ENCODE measurements around the gene MAP7D2. TPM values are rescaled to one million over a fixed set of nuclear protein-coding genes. Genes with fewer than 3 reads are reported as not detected.

MAP7D2 gene
- total and polyA plus RNA-seq, 9 donors = 0.27 to 0.89 (median 0.44) TPM

DNA sequence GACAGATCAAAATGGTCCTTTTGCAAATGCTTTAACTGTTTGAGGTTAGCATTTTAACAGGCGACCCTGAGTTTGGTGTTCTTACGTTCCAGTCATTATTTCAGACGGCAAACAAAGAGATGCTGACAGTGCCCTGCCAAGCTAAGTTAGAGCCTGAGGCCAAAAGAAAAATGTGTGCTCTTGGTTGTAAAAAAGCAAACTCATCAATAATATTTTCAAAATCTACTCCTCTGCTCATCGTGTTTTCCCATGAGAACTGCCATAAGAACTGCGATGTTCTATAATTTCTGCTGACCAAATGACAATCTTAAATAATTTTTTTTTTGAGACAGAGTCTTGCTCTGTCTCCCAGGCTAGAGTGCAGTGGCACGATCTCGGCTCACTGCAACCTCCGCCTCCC, 63.2 kb downstream of the MAP7D2 start:
- Histone ChIP-seq H3K9me3 (replicated peaks; ENCODE audit: control insufficient read depth, low read depth, low read length) (no peaks in the 10 kb centered on the region), H3K4me3 (ENCODE audit: low read length) (no peak overlapping the region), H3K4me1 (ENCODE audit: control insufficient read depth, insufficient read depth, low read length) (no peaks in the 10 kb centered on the region), H3K27ac (ENCODE audit: low read length) (no peak overlapping the region), H3K36me3 (ENCODE audit: control insufficient read depth, insufficient read depth, low read length) (no peaks in the 10 kb centered on the region), H3K27me3 (ENCODE audit: control insufficient read depth, insufficient read depth, low read length) (peaks cover 40% of the 10 kb centered on the region)
- no peak for DNase-seq
- WGBS (ENCODE audit: insufficient coverage) = no CpG with 5 or more reads among the region's 8 CpGs

DNA sequence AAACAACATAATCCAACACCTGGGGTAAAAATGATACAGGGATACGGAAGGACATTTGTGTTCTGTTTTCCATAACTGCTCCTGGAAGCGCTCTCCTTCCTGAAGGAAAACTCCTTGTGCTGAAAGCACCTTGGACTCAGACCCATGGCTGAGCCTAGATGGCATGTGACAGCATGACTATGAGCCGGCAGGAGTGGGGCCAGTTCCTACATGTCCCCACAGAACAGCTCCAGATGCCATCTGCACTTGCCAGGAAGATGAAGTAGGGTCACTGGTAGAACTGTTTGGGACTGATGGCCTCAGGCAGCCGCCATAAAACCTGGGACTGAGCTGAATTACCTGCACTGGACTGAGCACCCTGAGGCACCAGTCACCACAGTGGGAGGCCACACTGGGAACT, 69.8 kb downstream of the MAP7D2 start:
- Histone ChIP-seq H3K27ac (ENCODE audit: low read length) (no peak overlapping the region), H3K9me3 (replicated peaks; ENCODE audit: control insufficient read depth, low read depth, low read length) (no peaks in the 10 kb centered on the region), H3K4me3 (ENCODE audit: low read length) (no peak overlapping the region), H3K36me3 (ENCODE audit: control insufficient read depth, insufficient read depth, low read length) (no peaks in the 10 kb centered on the region), H3K27me3 (ENCODE audit: control insufficient read depth, insufficient read depth, low read length) (peaks cover 40% of the 10 kb centered on the region), H3K4me1 (ENCODE audit: control insufficient read depth, insufficient read depth, low read length) (no peaks in the 10 kb centered on the region)
- 88% methylated on average over 3 of the region's 4 CpGs for WGBS (ENCODE audit: insufficient coverage)
- DNase-seq = no peak

DNA sequence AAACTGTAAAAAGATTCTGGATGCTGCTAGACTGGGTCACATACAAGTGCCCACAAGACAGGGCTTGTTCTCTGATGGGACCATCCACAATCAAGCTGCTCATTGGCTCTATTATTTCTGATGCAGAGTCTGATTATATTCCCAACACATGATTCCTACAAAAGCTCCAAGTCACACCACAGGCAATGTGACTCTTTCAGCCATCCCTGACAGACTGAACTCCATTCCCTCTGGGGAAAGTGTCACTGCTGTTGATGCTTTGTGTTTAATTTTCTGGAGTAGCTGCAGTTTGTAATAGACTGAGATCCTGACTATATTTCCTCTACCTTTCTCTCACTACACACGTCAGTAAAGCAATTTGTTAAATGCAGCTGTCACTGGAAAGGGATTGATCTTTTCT, 70.5 kb downstream of the MAP7D2 start:
- H3K27me3 ChIP-seq (ENCODE audit: control insufficient read depth, insufficient read depth, low read length) = peaks cover 39% of the 10 kb centered on the region
- DNase-seq = no peak
- H3K4me3 ChIP-seq (ENCODE audit: low read length) = no peak overlapping the region
- no peaks in the 10 kb centered on the region for H3K36me3 ChIP-seq (ENCODE audit: control insufficient read depth, insufficient read depth, low read length)
- H3K9me3 ChIP-seq (replicated peaks; ENCODE audit: control insufficient read depth, low read depth, low read length) = no peaks in the 10 kb centered on the region
- H3K27ac ChIP-seq (ENCODE audit: low read length) = no peak overlapping the region
- WGBS (ENCODE audit: insufficient coverage) = no CpG with 5 or more reads among the region's 1 CpG
- no peaks in the 10 kb centered on the region for H3K4me1 ChIP-seq (ENCODE audit: control insufficient read depth, insufficient read depth, low read length)

DNA sequence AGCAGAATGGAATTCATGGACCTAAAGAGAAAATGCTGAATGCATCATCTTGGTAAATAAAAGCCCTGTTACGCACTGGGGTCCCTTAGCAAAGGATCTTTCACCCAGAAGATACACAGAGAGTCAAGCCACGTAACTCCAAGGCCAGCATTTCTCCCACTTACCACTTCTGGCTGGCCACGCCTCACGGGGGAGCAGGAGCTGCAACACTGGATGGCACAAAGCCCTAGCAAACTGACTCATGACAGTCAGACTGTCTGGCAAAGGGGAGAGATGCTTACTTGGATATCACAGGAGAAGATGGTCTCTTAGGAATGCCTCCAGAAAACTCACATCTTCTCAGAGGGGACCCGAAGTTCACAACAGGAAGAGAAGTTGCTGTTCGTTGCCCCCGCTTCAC, 74.5 kb downstream of the MAP7D2 start:
- H3K27me3 ChIP-seq (ENCODE audit: control insufficient read depth, insufficient read depth, low read length) = peaks cover 31% of the 10 kb centered on the region
- no peaks in the 10 kb centered on the region for H3K36me3 ChIP-seq (ENCODE audit: control insufficient read depth, insufficient read depth, low read length)
- 69% methylated on average over 5 of the region's 7 CpGs for WGBS (ENCODE audit: insufficient coverage)
- no peak overlapping the region for H3K4me3 ChIP-seq (ENCODE audit: low read length)
- H3K9me3 ChIP-seq (replicated peaks; ENCODE audit: control insufficient read depth, low read depth, low read length) = no peaks in the 10 kb centered on the region
- DNase-seq = no peak
- H3K4me1 ChIP-seq (ENCODE audit: control insufficient read depth, insufficient read depth, low read length) = no peaks in the 10 kb centered on the region
- no peak overlapping the region for H3K27ac ChIP-seq (ENCODE audit: low read length)

DNA sequence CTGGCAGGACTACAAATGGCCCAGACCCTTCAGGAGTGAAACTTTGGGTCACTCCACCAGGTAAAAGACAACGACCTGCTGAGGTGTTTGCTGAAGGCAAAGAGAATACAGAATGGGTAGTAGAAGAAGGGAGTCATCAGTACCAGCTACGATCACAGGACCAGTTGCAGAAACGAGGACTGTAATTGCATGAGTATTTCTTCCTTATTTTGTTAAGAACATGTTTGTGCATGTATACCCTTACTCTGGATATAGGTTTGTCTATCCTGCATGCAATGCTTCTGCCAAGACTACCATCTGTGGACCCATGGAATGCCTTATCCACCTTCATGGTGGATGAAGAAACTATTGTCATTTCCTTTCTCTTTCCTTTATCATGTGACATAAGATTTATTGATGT, 77.7 kb downstream of the MAP7D2 start:
- H3K27me3 ChIP-seq (ENCODE audit: control insufficient read depth, insufficient read depth, low read length) = peaks cover 25% of the 10 kb centered on the region
- no peaks in the 10 kb centered on the region for H3K36me3 ChIP-seq (ENCODE audit: control insufficient read depth, insufficient read depth, low read length)
- DNase-seq = no peak
- 33% methylated on average over 1 of the region's 3 CpGs for WGBS (ENCODE audit: insufficient coverage)
- no peak overlapping the region for H3K4me3 ChIP-seq (ENCODE audit: low read length)
- H3K27ac ChIP-seq (ENCODE audit: low read length) = no peak overlapping the region
- H3K9me3 ChIP-seq (replicated peaks; ENCODE audit: control insufficient read depth, low read depth, low read length) = no peaks in the 10 kb centered on the region
- no peaks in the 10 kb centered on the region for H3K4me1 ChIP-seq (ENCODE audit: control insufficient read depth, insufficient read depth, low read length)

DNA sequence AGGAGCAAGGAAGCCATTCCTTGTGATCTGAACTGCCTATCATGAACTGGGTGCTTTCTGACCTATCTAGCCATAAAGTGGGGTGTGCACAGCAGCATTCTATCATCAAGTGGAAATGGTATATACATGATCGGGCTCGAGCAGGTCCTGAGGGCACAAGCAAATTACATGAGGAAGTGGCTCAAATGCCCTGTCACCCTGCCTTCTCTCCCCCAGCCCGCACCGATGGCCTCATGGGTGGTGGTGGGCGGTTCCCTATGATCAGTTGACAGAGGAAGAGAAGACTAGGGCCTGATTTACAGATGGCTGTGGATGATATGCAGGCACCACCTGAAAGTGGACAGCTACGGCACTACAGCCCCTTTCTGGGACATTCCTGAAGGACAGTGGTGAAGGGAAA, 79.5 kb downstream of the MAP7D2 start:
- Histone ChIP-seq H3K4me1 (ENCODE audit: control insufficient read depth, insufficient read depth, low read length) (no peaks in the 10 kb centered on the region), H3K9me3 (replicated peaks; ENCODE audit: control insufficient read depth, low read depth, low read length) (no peaks in the 10 kb centered on the region), H3K36me3 (ENCODE audit: control insufficient read depth, insufficient read depth, low read length) (no peaks in the 10 kb centered on the region), H3K27me3 (ENCODE audit: control insufficient read depth, insufficient read depth, low read length) (peaks cover 23% of the 10 kb centered on the region), H3K4me3 (ENCODE audit: low read length) (no peak overlapping the region), H3K27ac (ENCODE audit: low read length) (no peak overlapping the region)
- DNase-seq = no peak
- WGBS (ENCODE audit: insufficient coverage) = 67% methylated on average over 1 of the region's 6 CpGs

DNA sequence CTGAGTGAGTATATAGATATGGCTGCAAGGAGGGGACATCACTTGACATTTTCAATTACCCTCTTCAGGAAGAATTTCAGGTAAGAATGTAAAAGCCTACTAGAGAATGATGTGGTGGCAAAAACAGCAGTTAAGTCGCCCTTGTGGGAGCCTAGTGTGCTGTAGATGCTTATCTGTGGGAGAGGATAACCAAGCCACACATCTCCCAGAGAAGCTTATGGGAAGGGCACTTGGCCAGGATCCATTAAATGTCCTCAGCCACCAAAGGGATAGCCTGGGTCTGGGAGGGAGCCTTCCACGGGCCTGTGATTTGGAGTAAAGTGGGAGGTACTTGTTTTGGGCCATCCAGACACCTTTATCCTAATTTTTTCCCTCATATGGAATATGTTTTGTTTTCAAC, 84.5 kb downstream of the MAP7D2 start:
- WGBS (ENCODE audit: insufficient coverage) = no CpG with 5 or more reads among the region's 2 CpGs
- Histone ChIP-seq H3K27ac (ENCODE audit: low read length) (no peak overlapping the region), H3K4me1 (ENCODE audit: control insufficient read depth, insufficient read depth, low read length) (no peaks in the 10 kb centered on the region), H3K9me3 (replicated peaks; ENCODE audit: control insufficient read depth, low read depth, low read length) (no peaks in the 10 kb centered on the region), H3K36me3 (ENCODE audit: control insufficient read depth, insufficient read depth, low read length) (no peaks in the 10 kb centered on the region), H3K27me3 (ENCODE audit: control insufficient read depth, insufficient read depth, low read length) (peaks cover 39% of the 10 kb centered on the region), H3K4me3 (ENCODE audit: low read length) (no peak overlapping the region)
- DNase-seq = no peak

DNA sequence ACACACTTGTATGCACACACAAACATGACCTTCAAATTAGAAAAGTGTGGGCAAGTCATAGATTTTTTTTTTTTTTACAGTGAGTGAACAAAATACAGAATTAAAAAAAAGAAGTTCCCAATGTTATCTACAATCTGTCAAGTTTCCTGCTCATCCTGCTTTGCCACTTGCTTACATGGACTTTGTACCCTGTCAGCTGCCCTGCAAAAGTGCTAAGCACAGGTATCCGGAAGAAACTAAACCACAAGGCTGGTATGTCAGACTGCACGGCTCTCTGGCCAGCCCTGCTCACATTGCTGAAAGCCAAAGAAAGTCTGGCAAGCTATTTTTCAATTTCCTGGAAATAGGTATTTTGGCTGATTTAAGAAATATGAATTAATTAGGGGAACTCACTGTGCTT, 87.0 kb downstream of the MAP7D2 start:
- no peaks in the 10 kb centered on the region for H3K9me3 ChIP-seq (replicated peaks; ENCODE audit: control insufficient read depth, low read depth, low read length)
- no peak for DNase-seq
- no peak overlapping the region for H3K4me3 ChIP-seq (ENCODE audit: low read length)
- H3K27me3 ChIP-seq (ENCODE audit: control insufficient read depth, insufficient read depth, low read length) = peaks cover 47% of the 10 kb centered on the region
- H3K4me1 ChIP-seq (ENCODE audit: control insufficient read depth, insufficient read depth, low read length) = no peaks in the 10 kb centered on the region
- H3K27ac ChIP-seq (ENCODE audit: low read length) = no peak overlapping the region
- no peaks in the 10 kb centered on the region for H3K36me3 ChIP-seq (ENCODE audit: control insufficient read depth, insufficient read depth, low read length)
- 56% methylated on average over 2 of the region's 2 CpGs for WGBS (ENCODE audit: insufficient coverage)

DNA sequence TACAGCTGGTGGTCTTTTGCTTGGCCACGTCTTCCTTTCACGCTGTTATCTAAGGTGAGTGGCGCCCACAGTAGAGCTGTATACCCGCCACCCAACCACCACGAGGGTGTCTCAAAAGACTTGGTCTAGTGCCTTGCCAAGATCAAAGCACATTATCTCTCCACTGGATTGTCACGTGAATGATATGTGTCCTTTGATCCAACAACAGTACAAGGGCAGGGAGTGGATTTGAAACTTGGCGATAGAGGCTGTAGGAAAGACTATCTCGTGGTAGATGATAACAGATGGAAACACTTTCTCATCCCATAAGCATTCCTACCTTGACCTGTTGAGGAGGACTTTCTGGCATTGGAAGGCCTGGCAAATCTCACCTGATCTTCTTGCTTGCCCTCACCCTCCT, 88.1 kb downstream of the MAP7D2 start:
- H3K27me3 ChIP-seq (ENCODE audit: control insufficient read depth, insufficient read depth, low read length) = peaks cover 47% of the 10 kb centered on the region
- no peaks in the 10 kb centered on the region for H3K36me3 ChIP-seq (ENCODE audit: control insufficient read depth, insufficient read depth, low read length)
- no CpG with 5 or more reads among the region's 8 CpGs for WGBS (ENCODE audit: insufficient coverage)
- no peaks in the 10 kb centered on the region for H3K4me1 ChIP-seq (ENCODE audit: control insufficient read depth, insufficient read depth, low read length)
- no peak for DNase-seq
- no peak overlapping the region for H3K27ac ChIP-seq (ENCODE audit: low read length)
- H3K4me3 ChIP-seq (ENCODE audit: low read length) = no peak overlapping the region
- H3K9me3 ChIP-seq (replicated peaks; ENCODE audit: control insufficient read depth, low read depth, low read length) = no peaks in the 10 kb centered on the region

DNA sequence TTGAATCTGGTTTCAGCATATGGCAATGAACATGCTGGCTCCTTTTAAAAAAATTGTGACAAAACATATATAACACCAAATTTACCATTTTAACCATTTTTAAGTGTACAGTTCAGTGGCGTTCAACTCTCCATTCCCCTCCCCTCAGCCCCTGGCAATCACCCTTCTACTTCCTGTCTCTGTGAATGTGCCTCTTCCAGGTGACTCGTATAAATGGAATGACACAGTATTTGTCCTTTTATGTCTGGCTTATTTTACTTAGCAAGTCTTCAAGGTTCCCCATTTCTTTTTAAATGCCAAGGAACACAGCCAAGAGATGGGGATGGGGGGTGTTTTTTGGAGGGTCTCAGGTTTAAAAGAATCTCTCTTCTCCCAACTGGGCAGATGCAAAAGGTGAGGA, 90.4 kb downstream of the MAP7D2 start:
- Histone ChIP-seq H3K36me3 (ENCODE audit: control insufficient read depth, insufficient read depth, low read length) (no peaks in the 10 kb centered on the region), H3K27ac (ENCODE audit: low read length) (no peak overlapping the region), H3K4me1 (ENCODE audit: control insufficient read depth, insufficient read depth, low read length) (no peaks in the 10 kb centered on the region), H3K27me3 (ENCODE audit: control insufficient read depth, insufficient read depth, low read length) (peaks cover 52% of the 10 kb centered on the region), H3K4me3 (ENCODE audit: low read length) (no peak overlapping the region), H3K9me3 (replicated peaks; ENCODE audit: control insufficient read depth, low read depth, low read length) (no peaks in the 10 kb centered on the region)
- WGBS (ENCODE audit: insufficient coverage) = 40% methylated on average over 1 of the region's 2 CpGs
- no peak for DNase-seq

DNA sequence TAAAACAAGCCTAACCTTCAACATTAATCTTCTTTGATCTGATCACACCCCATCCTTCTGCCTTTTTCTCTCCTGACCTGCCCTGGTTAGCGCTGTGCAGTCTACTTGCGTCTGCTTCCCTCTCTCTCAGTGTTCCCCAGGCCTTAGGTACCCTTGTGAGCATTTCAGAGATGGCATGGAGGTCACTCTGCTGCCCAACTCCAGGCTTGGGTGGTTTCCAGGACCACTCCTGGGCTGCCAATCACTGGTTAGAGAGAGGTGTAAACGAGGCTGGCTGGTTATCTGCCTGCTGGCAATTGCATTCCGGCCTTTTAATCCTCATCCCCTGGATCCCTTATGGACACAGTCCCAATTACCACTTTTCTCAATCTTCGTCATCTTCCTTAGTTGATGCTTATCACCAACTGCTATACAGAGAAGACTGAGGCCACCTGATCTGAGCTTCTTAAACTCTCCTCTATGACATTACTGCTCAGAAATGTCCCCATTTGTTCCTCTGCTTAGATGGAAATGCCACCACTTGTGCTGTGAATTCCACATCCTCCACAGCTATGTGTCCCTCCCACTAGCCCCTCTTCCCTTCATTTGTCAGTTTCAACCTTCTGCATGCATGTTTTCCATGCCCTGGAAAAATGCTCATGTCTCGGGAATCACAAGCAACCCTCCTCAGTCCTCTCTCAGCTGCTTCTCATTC, 96.9 kb downstream of the MAP7D2 start:
- Histone ChIP-seq H3K27me3 (ENCODE audit: control insufficient read depth, insufficient read depth, low read length) (peaks cover 48% of the 10 kb centered on the region), H3K4me3 (ENCODE audit: low read length) (no peak overlapping the region), H3K4me1 (ENCODE audit: control insufficient read depth, insufficient read depth, low read length) (no peaks in the 10 kb centered on the region), H3K27ac (ENCODE audit: low read length) (no peak overlapping the region), H3K9me3 (replicated peaks; ENCODE audit: control insufficient read depth, low read depth, low read length) (no peaks in the 10 kb centered on the region), H3K36me3 (ENCODE audit: control insufficient read depth, insufficient read depth, low read length) (no peaks in the 10 kb centered on the region)
- 85% methylated on average over 6 of the region's 6 CpGs for WGBS (ENCODE audit: insufficient coverage)
- DNase-seq = no peak

Data from muscle of leg (tissue), 11 donors.